ENCODE measurements around the gene PHF12.

The PHF12 gene

GRCh38 chr17:28986714-28987655, 35.7 kb upstream of the PHF12 start:
- POLR2A ChIA-PET: interaction anchor here (1.0 kb wide), 1 partner anchor 16 kb away, joined by 4 read pairs; no protein-coding TSS in a partner anchor
- TF ChIP-seq ZNF384 (IDR thresholded peaks at IDR 0.05): no peak
- DNase-seq (ENCODE audit: extremely low spot score): no peak
- CTCF ChIA-PET: interaction anchor here (1.0 to 1.2 kb wide), 2 partner anchors 21 to 124 kb away, joined by 3 to 6 read pairs; no protein-coding TSS in a partner anchor

GRCh38 chr17:28985950-28986713, 34.8 kb upstream of the PHF12 start:
- ChIA-PET POLR2A (interaction anchor here (0.8 kb wide), 1 partner anchor 266 kb away, joined by 3 read pairs; the partner anchor contains the start of gene RPL23A), CTCF (interaction anchor here (1.0 kb wide), 1 partner anchor 125 kb away, joined by 3 read pairs; no protein-coding TSS in a partner anchor)

GRCh38 chr17:28983286-28984230, 32.2 kb upstream of the PHF12 start:
- DNase-seq (ENCODE audit: extremely low spot score): no peak
- ChIA-PET POLR2A (no interaction called here), CTCF (interaction anchor here (1.4 to 1.5 kb wide), 2 partner anchors 18 to 30 kb away, joined by 3 to 7 read pairs; no protein-coding TSS in a partner anchor)
- TF ChIP-seq TARDBP (IDR thresholded peaks at IDR 0.05) (no peak), PKNOX1 (IDR thresholded peaks at IDR 0.05) (no peak)

More at GRCh38 chr17:28985950-28986713, 34.8 kb upstream of the PHF12 start:
- TF ChIP-seq TARDBP (IDR thresholded peaks at IDR 0.05): no peak
- TF ChIP-seq NFRKB (IDR thresholded peaks at IDR 0.05): no peak
- TF ChIP-seq ZNF384 (IDR thresholded peaks at IDR 0.05): no peak
- no peak for DNase-seq (ENCODE audit: extremely low spot score)

GRCh38 chr17:28982131-28982793, 30.9 kb upstream of the PHF12 start:
- no peak for DNase-seq (ENCODE audit: extremely low spot score)
- no peak for TF ChIP-seq BHLHE40 (IDR thresholded peaks at IDR 0.05; ENCODE audit: borderline replicate concordance)
- TF ChIP-seq SP1 (IDR thresholded peaks at IDR 0.05): no peak
- no peak for TF ChIP-seq ELF4 (IDR thresholded peaks at IDR 0.05)
- TF ChIP-seq ARNT (IDR thresholded peaks at IDR 0.05): no peak
- no peak for TF ChIP-seq PKNOX1 (IDR thresholded peaks at IDR 0.05)
- no peak for TF ChIP-seq SUZ12 (IDR thresholded peaks at IDR 0.05)
- TF ChIP-seq TARDBP (IDR thresholded peaks at IDR 0.05): no peak
- TF ChIP-seq NFRKB (IDR thresholded peaks at IDR 0.05): no peak
- ChIA-PET CTCF (interaction anchor here (1.2 to 1.6 kb wide), 3 partner anchors 29 to 135 kb away, joined by 3 to 8 read pairs (median 4); no protein-coding TSS in a partner anchor), POLR2A (no interaction called here)

GRCh38 chr17:28978356-28978964, 27.1 kb upstream of the PHF12 start:
- no peak for TF ChIP-seq ZNF384 (IDR thresholded peaks at IDR 0.05)
- no peak for TF ChIP-seq SUZ12 (IDR thresholded peaks at IDR 0.05)
- no peak for DNase-seq (ENCODE audit: extremely low spot score)
- ChIA-PET POLR2A (no interaction called here), CTCF (interaction anchor here (1.2 to 3.7 kb wide), 2 partner anchors 13 to 25 kb away, joined by 3 to 12 read pairs; no protein-coding TSS in a partner anchor)

GRCh38 chr17:28977659-28978355, 26.5 kb upstream of the PHF12 start:
- ChIA-PET POLR2A (no interaction called here), CTCF (interaction anchor here (1.2 to 3.7 kb wide), 2 partner anchors 13 to 25 kb away, joined by 3 to 12 read pairs; no protein-coding TSS in a partner anchor)
- DNase-seq (ENCODE audit: extremely low spot score): no peak
- no peak for TF ChIP-seq FOXA1 (IDR thresholded peaks at IDR 0.05)
- no peak for TF ChIP-seq NFRKB (IDR thresholded peaks at IDR 0.05)
- TF ChIP-seq TARDBP (IDR thresholded peaks at IDR 0.05): no peak
- no peak for TF ChIP-seq PKNOX1 (IDR thresholded peaks at IDR 0.05)
- no peak for TF ChIP-seq FOXK2 (IDR thresholded peaks at IDR 0.05)
- no peak for TF ChIP-seq LEF1 (IDR thresholded peaks at IDR 0.05; ENCODE audit: borderline replicate concordance)
- no peak for TF ChIP-seq BHLHE40 (IDR thresholded peaks at IDR 0.05; ENCODE audit: borderline replicate concordance)
- no peak for TF ChIP-seq L3MBTL2 (conservative IDR thresholded peaks at IDR 0.05)
- TF ChIP-seq SP1 (IDR thresholded peaks at IDR 0.05): no peak
- no peak for TF ChIP-seq CTBP1 (IDR thresholded peaks at IDR 0.05; ENCODE audit: borderline replicate concordance)
- TF ChIP-seq FOXM1 (IDR thresholded peaks at IDR 0.05; ENCODE audit: borderline replicate concordance): no peak
- no peak for TF ChIP-seq ZNF384 (IDR thresholded peaks at IDR 0.05)
- TF ChIP-seq SUZ12 (IDR thresholded peaks at IDR 0.05): no peak
- TF ChIP-seq ELF4 (IDR thresholded peaks at IDR 0.05): no peak
- TF ChIP-seq HDGF (IDR thresholded peaks at IDR 0.05; ENCODE audit: borderline replicate concordance): no peak
- no peak for TF ChIP-seq ARNT (IDR thresholded peaks at IDR 0.05)
